Right lobe of liver (tissue), 4 donors: ENCODE results near the gene ABCF1.

Source experiments
- POLR2A ChIP-seq: fragments of 450-650 bp; IDR thresholded peaks from one replicate; pipeline ENCODE4 v1.6.1; 2017; ENCODE audit warnings: antibody characterized with exemption, mild to moderate bottlenecking
- TF ChIP-seq, protein P1 (sequence below), 4 donors: fragments of 200-600 bp in 3 of 4; fragments of 450-650 bp in 1 of 4; IDR thresholded peaks; one replicate each; pipeline versions ENCODE4 v1.5.1 to v1.8.0; 2016 to 2022; ENCODE audit warnings: antibody characterized with exemption in 4 of 4, mild to moderate bottlenecking in 2 of 4
- donor health status: DM: no; HTN: no; CAD: no.
- donor health status: DM: no; HTN: no; CAD: no.
- donor health status: DM: no; HTN: yes; CAD: no.

DNA sequence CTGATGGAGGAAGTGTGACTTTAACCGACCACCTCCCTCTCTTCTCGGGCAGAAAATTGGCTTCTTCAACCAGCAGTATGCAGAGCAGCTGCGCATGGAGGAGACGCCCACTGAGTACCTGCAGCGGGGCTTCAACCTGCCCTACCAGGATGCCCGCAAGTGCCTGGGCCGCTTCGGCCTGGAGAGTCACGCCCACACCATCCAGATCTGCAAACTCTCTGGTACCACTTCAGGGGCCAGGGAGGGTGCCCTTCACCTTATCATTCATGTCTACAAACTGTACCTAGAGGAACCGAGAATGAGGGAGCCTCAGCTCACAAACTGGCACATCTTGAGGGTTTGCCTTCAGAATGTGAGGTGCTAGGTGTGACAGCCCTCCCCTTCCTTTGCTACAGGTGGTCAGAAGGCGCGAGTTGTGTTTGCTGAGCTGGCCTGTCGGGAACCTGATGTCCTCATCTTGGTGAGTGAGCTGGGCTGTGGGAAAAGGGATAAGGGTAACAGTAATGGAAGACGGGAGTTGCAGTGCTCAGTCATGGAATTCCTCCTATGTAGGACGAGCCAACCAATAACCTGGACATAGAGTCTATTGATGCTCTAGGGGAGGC lies 18.6 kb downstream of the ABCF1 start:
- TF ChIP-seq, protein P1, sequence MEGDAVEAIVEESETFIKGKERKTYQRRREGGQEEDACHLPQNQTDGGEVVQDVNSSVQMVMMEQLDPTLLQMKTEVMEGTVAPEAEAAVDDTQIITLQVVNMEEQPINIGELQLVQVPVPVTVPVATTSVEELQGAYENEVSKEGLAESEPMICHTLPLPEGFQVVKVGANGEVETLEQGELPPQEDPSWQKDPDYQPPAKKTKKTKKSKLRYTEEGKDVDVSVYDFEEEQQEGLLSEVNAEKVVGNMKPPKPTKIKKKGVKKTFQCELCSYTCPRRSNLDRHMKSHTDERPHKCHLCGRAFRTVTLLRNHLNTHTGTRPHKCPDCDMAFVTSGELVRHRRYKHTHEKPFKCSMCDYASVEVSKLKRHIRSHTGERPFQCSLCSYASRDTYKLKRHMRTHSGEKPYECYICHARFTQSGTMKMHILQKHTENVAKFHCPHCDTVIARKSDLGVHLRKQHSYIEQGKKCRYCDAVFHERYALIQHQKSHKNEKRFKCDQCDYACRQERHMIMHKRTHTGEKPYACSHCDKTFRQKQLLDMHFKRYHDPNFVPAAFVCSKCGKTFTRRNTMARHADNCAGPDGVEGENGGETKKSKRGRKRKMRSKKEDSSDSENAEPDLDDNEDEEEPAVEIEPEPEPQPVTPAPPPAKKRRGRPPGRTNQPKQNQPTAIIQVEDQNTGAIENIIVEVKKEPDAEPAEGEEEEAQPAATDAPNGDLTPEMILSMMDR (IDR thresholded peaks at IDR 0.05) = no peak
- TF ChIP-seq POLR2A = no peak
